ENCODE measurements around the gene MORC2. TPM values are rescaled to one million over a fixed set of nuclear protein-coding genes. Genes with fewer than 3 reads are reported as not detected.
A peak's percentile ranks its signal among the peaks of the same experiment; 100 is the strongest.

Gene MORC2
- total RNA-seq (10 to 100 TPM; 20.7 to 24.7 TPM), polyA plus RNA-seq (10 to 100 TPM; 11.9 to 20.8 TPM)
- long read RNA-seq, donor 1, full-length matches to known transcripts = 1 of 1 reads
- long read RNA-seq, donor 1, partial matches to known transcripts = 0 of 1 reads
- long read RNA-seq, donor 1, other reads (novel, unspliced or antisense) = 0 of 1 reads
- long read RNA-seq, donor 2, partial matches to known transcripts = 0 of 1 reads
- long read RNA-seq, donor 2, other reads (novel, unspliced or antisense) = 0 of 1 reads
- long read RNA-seq, donor 3, full-length matches to known transcripts = 1 of 1 reads
- long read RNA-seq, donor 3, partial matches to known transcripts = 0 of 1 reads
- long read RNA-seq, donor 3, other reads (novel, unspliced or antisense) = 0 of 1 reads
- long read RNA-seq, donor 4, full-length matches to known transcripts = 1 of 1 reads
- long read RNA-seq, donor 4, partial matches to known transcripts = 0 of 1 reads
- long read RNA-seq, donor 4, other reads (novel, unspliced or antisense) = 0 of 1 reads
- long read RNA-seq, donor 5, full-length matches to known transcripts = 4 of 4 reads
- long read RNA-seq, donor 5, partial matches to known transcripts = 0 of 4 reads
- long read RNA-seq, donor 5, other reads (novel, unspliced or antisense) = 0 of 4 reads

DNA sequence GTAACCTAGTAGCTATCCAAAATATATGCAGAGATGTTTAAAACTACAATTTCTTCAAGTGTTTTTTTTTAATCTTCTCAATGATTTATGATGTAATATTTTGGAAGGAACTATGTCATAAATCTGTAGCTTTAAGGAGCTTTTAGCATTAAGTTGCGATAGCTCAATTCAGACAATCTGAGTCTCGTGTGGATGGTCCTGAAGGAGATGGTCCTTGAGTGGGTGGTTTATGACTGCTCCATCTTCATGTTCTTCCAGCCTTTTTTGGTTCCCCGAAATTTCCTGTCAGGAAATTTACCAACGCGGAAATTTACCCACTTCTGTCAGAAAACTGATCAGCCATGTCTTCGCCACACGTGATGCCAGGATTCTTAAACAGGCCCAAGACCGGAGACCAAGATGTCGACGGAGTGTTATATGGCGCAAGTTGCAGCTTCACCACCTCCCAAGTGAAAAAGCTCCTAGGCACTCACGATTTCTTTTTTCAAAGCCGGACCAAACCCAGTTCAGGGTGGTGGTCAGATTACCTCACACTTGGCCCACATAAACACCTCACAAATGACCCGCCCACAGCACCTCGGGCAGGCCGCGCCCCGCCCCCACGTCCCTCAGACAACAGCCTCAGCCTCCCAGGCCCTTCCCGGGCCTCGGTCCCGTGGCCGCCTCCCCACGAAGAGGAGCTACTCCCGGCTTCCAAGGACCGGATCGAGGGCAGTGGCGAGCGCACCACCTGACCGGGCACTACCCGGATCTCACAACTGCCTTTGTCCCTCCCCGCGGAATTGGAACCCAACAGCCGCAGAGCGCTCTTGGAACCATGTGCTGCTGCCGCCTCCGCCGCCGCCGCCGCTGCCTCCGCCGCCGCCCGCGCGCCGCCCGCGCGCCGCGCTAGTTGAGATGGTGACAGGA, at the start of gene MORC2:
MORC2 (minus strand) TSS at position 760 of the 909 bp plus-strand sequence. CDS start 885 bp downstream, outside the sequence.
- Histone ChIP-seq H3K9ac (ENCODE audit: insufficient read depth in 1 of 2, low read length in 2 of 2) (peak within 1 kb of the TSS; percentile 82 to 86), H3K36me3 (ENCODE audit: control insufficient read depth in 4 of 4, insufficient read depth in 4 of 4, low read length in 4 of 4) (peaks cover 3 to 45% (median 28%) of the 10 kb centered on the region in 4 donors), H3K27me3 (ENCODE audit: control insufficient read depth in 3 of 3, insufficient read depth in 3 of 3, low read length in 2 of 3) (no peaks in the 10 kb centered on the region), H3K4me1 (ENCODE audit: control insufficient read depth in 5 of 5, insufficient read depth in 5 of 5, low read length in 5 of 5) (peaks cover 0 to 16% (median 11%) of the 10 kb centered on the region in 5 donors), H3K9me3 (ENCODE audit: control insufficient read depth in 4 of 4, insufficient read depth in 3 of 4, low read length in 3 of 4) (peaks cover 0 to 39% (median 13%) of the 10 kb centered on the region in 4 donors), H3K4me3 (peak within 1 kb of the TSS; percentile 89), H3K27ac (ENCODE audit: low read depth in 1 of 2, low read length in 1 of 2) (peak within 1 kb of the TSS; percentile 97 to 98)
- 21 to 24% methylated on average over 40 to 53 of the region's 53 CpGs for WGBS, 2 donors
- DNase-seq = peak in 1 of 3 donors; percentile 25
- peak; percentile 41 for ATAC-seq (ENCODE audit: insufficient read depth, low FRiP score)
- TF ChIP-seq, protein P1, sequence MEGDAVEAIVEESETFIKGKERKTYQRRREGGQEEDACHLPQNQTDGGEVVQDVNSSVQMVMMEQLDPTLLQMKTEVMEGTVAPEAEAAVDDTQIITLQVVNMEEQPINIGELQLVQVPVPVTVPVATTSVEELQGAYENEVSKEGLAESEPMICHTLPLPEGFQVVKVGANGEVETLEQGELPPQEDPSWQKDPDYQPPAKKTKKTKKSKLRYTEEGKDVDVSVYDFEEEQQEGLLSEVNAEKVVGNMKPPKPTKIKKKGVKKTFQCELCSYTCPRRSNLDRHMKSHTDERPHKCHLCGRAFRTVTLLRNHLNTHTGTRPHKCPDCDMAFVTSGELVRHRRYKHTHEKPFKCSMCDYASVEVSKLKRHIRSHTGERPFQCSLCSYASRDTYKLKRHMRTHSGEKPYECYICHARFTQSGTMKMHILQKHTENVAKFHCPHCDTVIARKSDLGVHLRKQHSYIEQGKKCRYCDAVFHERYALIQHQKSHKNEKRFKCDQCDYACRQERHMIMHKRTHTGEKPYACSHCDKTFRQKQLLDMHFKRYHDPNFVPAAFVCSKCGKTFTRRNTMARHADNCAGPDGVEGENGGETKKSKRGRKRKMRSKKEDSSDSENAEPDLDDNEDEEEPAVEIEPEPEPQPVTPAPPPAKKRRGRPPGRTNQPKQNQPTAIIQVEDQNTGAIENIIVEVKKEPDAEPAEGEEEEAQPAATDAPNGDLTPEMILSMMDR (IDR thresholded peaks at IDR 0.05; ENCODE audit: control extremely low read depth, extremely low read depth) = no peak

DNA sequence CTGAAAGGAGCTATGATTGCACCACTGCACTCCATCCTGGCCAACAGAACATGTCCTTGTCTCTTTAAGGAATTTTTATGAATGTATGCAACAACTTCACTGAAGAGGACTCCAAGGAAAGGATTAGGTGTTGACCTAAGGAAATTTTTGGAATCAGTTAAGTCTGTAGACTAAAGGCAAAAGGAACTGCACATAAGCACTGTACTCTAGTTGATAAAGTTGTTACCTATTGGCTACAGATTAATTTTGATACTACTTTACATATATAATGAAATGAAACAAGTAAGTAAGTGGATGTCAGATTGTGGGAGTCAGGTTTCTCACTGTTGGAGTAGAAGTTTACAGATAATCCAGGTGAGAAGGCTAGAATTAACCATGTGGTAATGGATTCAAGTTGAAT, 37.0 kb upstream of the MORC2 start:
- no peak overlapping the region for H3K4me3 ChIP-seq
- no peak overlapping the region for H3K9ac ChIP-seq (ENCODE audit: insufficient read depth in 1 of 2, low read length in 2 of 2)
- DNase-seq (no peak), ATAC-seq (ENCODE audit: insufficient read depth, low FRiP score) (no peak)
- TF ChIP-seq, protein P1 (IDR thresholded peaks at IDR 0.05; ENCODE audit: control extremely low read depth, extremely low read depth) = no peak
- no peaks in the 10 kb centered on the region for H3K4me1 ChIP-seq (ENCODE audit: control insufficient read depth in 5 of 5, insufficient read depth in 5 of 5, low read length in 5 of 5)
- no peaks in the 10 kb centered on the region for H3K36me3 ChIP-seq (ENCODE audit: control insufficient read depth in 4 of 4, insufficient read depth in 4 of 4, low read length in 4 of 4)
- H3K27ac ChIP-seq (ENCODE audit: low read depth in 1 of 2, low read length in 1 of 2) = no peak overlapping the region
- H3K27me3 ChIP-seq (ENCODE audit: control insufficient read depth in 3 of 3, insufficient read depth in 3 of 3, low read length in 2 of 3) = no peaks in the 10 kb centered on the region
- H3K9me3 ChIP-seq (ENCODE audit: control insufficient read depth in 4 of 4, insufficient read depth in 3 of 4, low read length in 3 of 4) = peaks cover 0 to 5% (median 3%) of the 10 kb centered on the region in 4 donors

DNA sequence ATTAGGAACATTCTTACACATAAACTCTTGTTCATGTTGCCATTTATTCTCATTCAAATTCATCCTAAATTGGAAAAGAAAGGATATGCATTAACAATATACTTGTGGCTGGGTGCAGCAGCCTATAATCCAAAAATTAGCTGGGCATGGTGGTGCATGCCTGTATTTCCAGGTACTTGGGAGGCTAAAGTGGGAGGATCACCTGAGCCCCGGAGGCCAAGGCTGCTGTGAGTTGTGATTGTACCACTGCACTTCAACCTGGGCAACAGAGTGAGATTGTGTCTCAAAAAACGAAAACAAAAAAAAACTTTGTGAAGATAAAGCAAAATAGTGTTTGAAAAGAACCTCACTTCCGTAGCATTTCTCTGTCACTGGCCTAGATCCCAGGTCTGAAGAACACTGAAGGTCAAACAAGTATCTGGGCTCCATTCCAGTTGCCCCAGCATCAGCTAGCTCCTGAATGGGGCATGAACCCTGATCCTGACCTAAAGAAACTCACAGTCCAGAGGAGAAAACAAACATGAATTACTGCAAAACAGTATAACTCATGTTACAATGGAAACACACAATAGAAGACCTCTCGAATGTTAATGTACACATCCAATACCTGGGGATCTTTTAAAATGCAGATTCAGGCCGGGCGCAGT, 32.7 kb upstream of the MORC2 start:
- Histone ChIP-seq H3K9me3 (ENCODE audit: control insufficient read depth in 4 of 4, insufficient read depth in 3 of 4, low read length in 3 of 4) (peaks cover 0 to 5% (median 2%) of the 10 kb centered on the region in 4 donors), H3K4me1 (ENCODE audit: control insufficient read depth in 5 of 5, insufficient read depth in 5 of 5, low read length in 5 of 5) (no peaks in the 10 kb centered on the region), H3K36me3 (ENCODE audit: control insufficient read depth in 4 of 4, insufficient read depth in 4 of 4, low read length in 4 of 4) (no peaks in the 10 kb centered on the region), H3K9ac (ENCODE audit: insufficient read depth in 1 of 2, low read length in 2 of 2) (no peak overlapping the region), H3K27ac (ENCODE audit: low read depth in 1 of 2, low read length in 1 of 2) (no peak overlapping the region), H3K4me3 (no peak overlapping the region), H3K27me3 (ENCODE audit: control insufficient read depth in 3 of 3, insufficient read depth in 3 of 3, low read length in 2 of 3) (no peaks in the 10 kb centered on the region)
- 85 to 89% methylated on average over 6 of the region's 6 CpGs for WGBS, 2 donors
- DNase-seq (no peak), ATAC-seq (ENCODE audit: insufficient read depth, low FRiP score) (no peak)
- TF ChIP-seq, protein P1 (IDR thresholded peaks at IDR 0.05; ENCODE audit: control extremely low read depth, extremely low read depth) = no peak

All from lung (tissue), 16 donors.